OCI-LY1 (cell line): Measurements from ENCODE around the gene OR52A5.

Experiments
- EZH2 ChIP-seq: fragments of 200-600 bp; sonication (generic), shearing (Covaris generic); IDR thresholded peaks from 2 replicates; pipeline ENCODE4 v1.8.0; 2017; ENCODE audit warnings: borderline replicate concordance, mixed run types, mild to moderate bottlenecking, antibody characterized with exemption, low read length, moderate library complexity, mixed read lengths
- TF ChIP-seq, protein P1 (sequence below): fragments of 200-600 bp; sonication (generic), shearing (Covaris generic); IDR thresholded peaks from 2 replicates; pipeline ENCODE4 v1.5.1; 2017; ENCODE audit warnings: mild to moderate bottlenecking, antibody characterized with exemption, low read length, moderate library complexity, mixed read lengths

DNA sequence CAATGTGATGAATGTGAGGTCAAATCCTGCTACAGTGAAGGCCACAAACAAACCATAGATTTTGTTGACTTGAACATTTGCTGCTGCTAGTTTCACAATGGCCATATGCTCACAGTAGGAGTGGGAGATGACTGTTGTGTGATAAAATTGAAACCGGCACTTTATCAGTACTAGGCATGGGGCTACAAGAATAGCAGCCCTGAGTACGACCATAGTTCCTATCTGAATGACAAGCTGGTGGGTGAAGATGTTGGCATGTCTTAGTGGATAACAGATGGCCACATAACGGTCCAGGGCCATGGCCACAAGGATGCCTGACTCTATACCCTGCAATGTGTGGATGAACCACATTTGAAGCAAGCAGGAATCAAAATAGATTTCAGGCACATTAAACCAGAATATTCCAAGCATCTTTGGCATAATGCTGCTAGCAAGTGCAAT, 13.6 kb upstream of the OR52A5 start:
- TF ChIP-seq, protein P1, sequence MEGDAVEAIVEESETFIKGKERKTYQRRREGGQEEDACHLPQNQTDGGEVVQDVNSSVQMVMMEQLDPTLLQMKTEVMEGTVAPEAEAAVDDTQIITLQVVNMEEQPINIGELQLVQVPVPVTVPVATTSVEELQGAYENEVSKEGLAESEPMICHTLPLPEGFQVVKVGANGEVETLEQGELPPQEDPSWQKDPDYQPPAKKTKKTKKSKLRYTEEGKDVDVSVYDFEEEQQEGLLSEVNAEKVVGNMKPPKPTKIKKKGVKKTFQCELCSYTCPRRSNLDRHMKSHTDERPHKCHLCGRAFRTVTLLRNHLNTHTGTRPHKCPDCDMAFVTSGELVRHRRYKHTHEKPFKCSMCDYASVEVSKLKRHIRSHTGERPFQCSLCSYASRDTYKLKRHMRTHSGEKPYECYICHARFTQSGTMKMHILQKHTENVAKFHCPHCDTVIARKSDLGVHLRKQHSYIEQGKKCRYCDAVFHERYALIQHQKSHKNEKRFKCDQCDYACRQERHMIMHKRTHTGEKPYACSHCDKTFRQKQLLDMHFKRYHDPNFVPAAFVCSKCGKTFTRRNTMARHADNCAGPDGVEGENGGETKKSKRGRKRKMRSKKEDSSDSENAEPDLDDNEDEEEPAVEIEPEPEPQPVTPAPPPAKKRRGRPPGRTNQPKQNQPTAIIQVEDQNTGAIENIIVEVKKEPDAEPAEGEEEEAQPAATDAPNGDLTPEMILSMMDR, result no peak
- no peak for TF ChIP-seq EZH2
